ENCODE data around the gene IRF7.

IRF7 gene

GRCh38 chr11:606245-606644 lies 9.5 kb downstream of the IRF7 start:
- DNase-seq, result no peak

- no peak for DNase-seq
Measured at GRCh38 chr11:605286-606129, 10.2 kb downstream of the IRF7 start.

- no peak for DNase-seq
Measured at GRCh38 chr11:603154-603553, 12.6 kb downstream of the IRF7 start.

GRCh38 chr11:601573-602245 lies 14.0 kb downstream of the IRF7 start:
- DNase-seq, result no peak

- DNase-seq, result no peak
Measured at GRCh38 chr11:598005-598680, 17.6 kb downstream of the IRF7 start.

- DNase-seq, result no peak
Measured at GRCh38 chr11:597166-597725, 18.5 kb downstream of the IRF7 start.

GRCh38 chr11:596374-596773 lies 19.4 kb downstream of the IRF7 start:
- DNase-seq, result no peak

- no peak for DNase-seq
Measured at GRCh38 chr11:595400-595799, 20.4 kb downstream of the IRF7 start.

- no peak for DNase-seq
Measured at GRCh38 chr11:593347-593746, 22.4 kb downstream of the IRF7 start.

GRCh38 chr11:592918-593317 lies 22.8 kb downstream of the IRF7 start:
- no peak for DNase-seq

GRCh38 chr11:592501-592900 lies 23.2 kb downstream of the IRF7 start:
- no peak for DNase-seq

- no peak for DNase-seq
Measured at GRCh38 chr11:590997-591396, 24.8 kb downstream of the IRF7 start.

GRCh38 chr11:589798-590197 lies 26.0 kb downstream of the IRF7 start:
- DNase-seq, result no peak

- DNase-seq, result peak; percentile 77 to 83
Measured at GRCh38 chr11:587978-588380, 27.8 kb downstream of the IRF7 start.

- DNase-seq, result no peak
Measured at GRCh38 chr11:587546-587945, 28.2 kb downstream of the IRF7 start.

GRCh38 chr11:586376-587316 lies 29.1 kb downstream of the IRF7 start:
- no peak for DNase-seq

GRCh38 chr11:584287-584686 lies 31.5 kb downstream of the IRF7 start:
- DNase-seq, result no peak

GRCh38 chr11:581752-582151 lies 34.0 kb downstream of the IRF7 start:
- no peak for DNase-seq

GRCh38 chr11:581342-581741 lies 34.4 kb downstream of the IRF7 start:
- no peak for DNase-seq

GRCh38 chr11:579830-580601 lies 35.7 kb downstream of the IRF7 start:
- DNase-seq, result no peak

- no peak for DNase-seq
Measured at GRCh38 chr11:578276-579035, 37.3 kb downstream of the IRF7 start.

All from CD4-positive, alpha-beta T cell treated with Interleukin-4 for 1 hour (primary cell).